Dermis lymphatic vessel endothelial cell (primary cell): ENCODE data around the gene IRAK1BP1. TPM values are rescaled to one million over a fixed set of nuclear protein-coding genes. Genes with fewer than 3 reads are reported as not detected.

ENCODE experiments used
- total RNA-seq: library from RNA; depleted of rRNA; stranded (reverse); fragments of >200 nt; gene quantifications from 2 replicates; pipeline ENCODE4 v1.2.1, GENCODE V29; 2014

Gene IRAK1BP1
- 2.1 and 3.2 TPM in 2 replicates for total RNA-seq

GRCh38 chr6:78867370-78868040, at the start of gene IRAK1BP1:
Gene IRAK1BP1, plus strand, starts transcription at chr6:78867551. Its CDS starts 26 bp downstream, at chr6:78867577.

Other genes starting within 250 kb of the IRAK1BP1 start
- gene PHIP, start 210.7 kb downstream of the IRAK1BP1 start, total RNA-seq, result 18.0 and 27.2 TPM in 2 replicates